ENCODE data around the gene MCC. TPM values are rescaled to one million over a fixed set of nuclear protein-coding genes. Genes with fewer than 3 reads are reported as not detected.
A peak's percentile ranks its signal among the peaks of the same experiment; 100 is the strongest.

Gene MCC
- total and polyA plus RNA-seq, 2 experiments from 2014 or later: 8.3 to 31.5 TPM

- no peaks in the 10 kb centered on the region for H3K79me2 ChIP-seq
- WGBS (ENCODE audit: low lambda C conversion rate, missing lambda C conversion rate): 81% methylated on average over 3 of the region's 3 CpGs
- TF ChIP-seq EZH2phosphoT487 (IDR thresholded peaks at IDR 0.05; ENCODE audit: low read depth, severe bottlenecking, unreplicated experiment): no peak
- TF ChIP-seq CTCF (IDR thresholded peaks at IDR 0.05; ENCODE audit: poor library complexity): no peak
- TF ChIP-seq EZH2 (IDR thresholded peaks at IDR 0.05; ENCODE audit: borderline replicate concordance): no peak
- H3K4me1 ChIP-seq (ENCODE audit: insufficient read depth): peaks cover 5% of the 10 kb centered on the region
- no peaks in the 10 kb centered on the region for H3K27me3 ChIP-seq
- no peak for DNase-seq (ENCODE audit: low spot score)
- H4K20me1 ChIP-seq (ENCODE audit: insufficient read depth, poor library complexity, severe bottlenecking): no peaks in the 10 kb centered on the region
- H3K27ac ChIP-seq: no peak overlapping the region
- no peak overlapping the region for H2AFZ ChIP-seq
- H3K4me2 ChIP-seq: no peak overlapping the region
- no peaks in the 10 kb centered on the region for H3K9me3 ChIP-seq (ENCODE audit: low read depth)
- H3K9me2 ChIP-seq (replicated peaks; ENCODE audit: insufficient read depth): no peaks in the 10 kb centered on the region
- no peak overlapping the region for H3K4me3 ChIP-seq
- H3K36me3 ChIP-seq (replicated peaks; ENCODE audit: insufficient read depth, low read depth): no peaks in the 10 kb centered on the region
Observed at GRCh38 chr5:113071401-113071800, 416.9 kb downstream of the MCC start.

- no peaks in the 10 kb centered on the region for H3K9me3 ChIP-seq (ENCODE audit: low read depth)
- H3K27ac ChIP-seq: no peak overlapping the region
- no peak overlapping the region for H3K4me2 ChIP-seq
- H3K9me2 ChIP-seq (replicated peaks; ENCODE audit: insufficient read depth): no peaks in the 10 kb centered on the region
- no peaks in the 10 kb centered on the region for H3K79me2 ChIP-seq
- H3K4me3 ChIP-seq: no peak overlapping the region
- TF ChIP-seq CTCF (IDR thresholded peaks at IDR 0.05; ENCODE audit: poor library complexity): no peak
- DNase-seq (ENCODE audit: low spot score): no peak
- no peaks in the 10 kb centered on the region for H3K27me3 ChIP-seq
- H3K4me1 ChIP-seq (ENCODE audit: insufficient read depth): peaks cover 5% of the 10 kb centered on the region
- H4K20me1 ChIP-seq (ENCODE audit: insufficient read depth, poor library complexity, severe bottlenecking): no peaks in the 10 kb centered on the region
- no peak overlapping the region for H2AFZ ChIP-seq
- no peaks in the 10 kb centered on the region for H3K36me3 ChIP-seq (replicated peaks; ENCODE audit: insufficient read depth, low read depth)
- 87% methylated on average over 5 of the region's 5 CpGs for WGBS (ENCODE audit: low lambda C conversion rate, missing lambda C conversion rate)
Observed at GRCh38 chr5:113070901-113071300, 417.4 kb downstream of the MCC start.

- Histone ChIP-seq H3K4me3 (no peak overlapping the region), H3K36me3 (replicated peaks; ENCODE audit: insufficient read depth, low read depth) (peaks cover 3% of the 10 kb centered on the region), H3K27me3 (no peaks in the 10 kb centered on the region), H3K4me2 (no peak overlapping the region), H3K79me2 (no peaks in the 10 kb centered on the region), H3K4me1 (ENCODE audit: insufficient read depth) (peaks cover 5% of the 10 kb centered on the region), H3K9me3 (ENCODE audit: low read depth) (no peaks in the 10 kb centered on the region), H2AFZ (no peak overlapping the region), H3K9me2 (replicated peaks; ENCODE audit: insufficient read depth) (no peaks in the 10 kb centered on the region), H4K20me1 (ENCODE audit: insufficient read depth, poor library complexity, severe bottlenecking) (no peaks in the 10 kb centered on the region), H3K27ac (peak overlapping the region; percentile 63)
- 95% methylated on average over 2 of the region's 2 CpGs for WGBS (ENCODE audit: low lambda C conversion rate, missing lambda C conversion rate)
- no peak for DNase-seq (ENCODE audit: low spot score)
- TF ChIP-seq EZH2phosphoT487 (IDR thresholded peaks at IDR 0.05; ENCODE audit: low read depth, severe bottlenecking, unreplicated experiment) (no peak), EZH2 (IDR thresholded peaks at IDR 0.05; ENCODE audit: borderline replicate concordance) (no peak), CTCF (IDR thresholded peaks at IDR 0.05; ENCODE audit: poor library complexity) (no peak)
Observed at GRCh38 chr5:113068559-113068958, 419.7 kb downstream of the MCC start.

Measured in hepatocyte (in vitro differentiated cells).